Neuronal stem cell (in vitro differentiated cells): ENCODE data around the gene TLL1.

Experiments used
- DNase-seq: peaks from one replicate; pipeline ENCODE4 v3.0.0-alpha.2; 2013; ENCODE audit warnings: low spot score
- H2AFZ ChIP-seq: one replicate; pipeline ENCODE4 v1.6.1; 2013; ENCODE audit warnings: mild to moderate bottlenecking, low read length, inconsistent platforms
- H2AK5ac ChIP-seq: 2 replicates; pipeline ENCODE4 v1.6.1; 2013; ENCODE audit warnings: low read depth, mild to moderate bottlenecking, inconsistent platforms, low read length, moderate library complexity, mixed read lengths
- H2BK120ac ChIP-seq: 2 replicates; pipeline ENCODE4 v1.6.1; 2013; ENCODE audit warnings: low read depth, mild to moderate bottlenecking, inconsistent platforms, low read length, moderate library complexity, mixed read lengths
- H2BK12ac ChIP-seq: one replicate; pipeline ENCODE4 v1.6.1; 2013; ENCODE audit warnings: low read length, inconsistent platforms
- H2BK15ac ChIP-seq: 2 replicates; pipeline ENCODE4 v1.6.1; 2013; ENCODE audit warnings: mild to moderate bottlenecking, low read length, inconsistent platforms, mixed read lengths
- H2BK5ac ChIP-seq: one replicate; pipeline ENCODE4 v1.6.1; 2013; ENCODE audit warnings: inconsistent platforms, mild to moderate bottlenecking, low read length, moderate library complexity
- H3K14ac ChIP-seq: one replicate; pipeline ENCODE4 v1.6.1; 2013; ENCODE audit warnings: low read length, inconsistent platforms
- H3K18ac ChIP-seq: 2 replicates; pipeline ENCODE4 v1.6.1; 2013; ENCODE audit warnings: low read length, inconsistent platforms
- H3K23ac ChIP-seq: 2 replicates; pipeline ENCODE4 v1.6.1; 2013; ENCODE audit warnings: low read depth, mild to moderate bottlenecking, mixed read lengths, low read length, inconsistent platforms; ENCODE audit not compliant: poor library complexity
- H3K27ac ChIP-seq: replicated peaks from 3 replicates; pipeline ENCODE4 v1.5.1; 2013; ENCODE audit warnings: low read length, inconsistent platforms
- H3K27me3 ChIP-seq, 3 experiments: 2 replicates each; pipeline ENCODE4 v1.6.1; 2013; ENCODE audit warnings: low read length in 3 of 3, mild to moderate bottlenecking in 2 of 3, inconsistent platforms in 1 of 3, low read depth in 1 of 3, mixed read lengths in 1 of 3, moderate library complexity in 1 of 3; ENCODE audit not compliant: control insufficient read depth in 3 of 3, insufficient read depth in 3 of 3
- H3K36me3 ChIP-seq, 2 donors: replicated peaks in 1 of 2; 2 replicates each; pipeline ENCODE4 v1.6.1; 2013; ENCODE audit warnings: low read length in 2 of 2; ENCODE audit not compliant: control insufficient read depth in 2 of 2, insufficient read depth in 2 of 2
- H3K4ac ChIP-seq: 2 replicates; pipeline ENCODE4 v1.6.1; 2013; ENCODE audit warnings: inconsistent platforms, mild to moderate bottlenecking, low read length, moderate library complexity
- H3K4me1 ChIP-seq, 2 donors: 1 replicate in 1 of 2; 2 replicates in 1 of 2; pipeline ENCODE4 v1.6.1; 2013; ENCODE audit warnings: low read length in 2 of 2, low read depth in 1 of 2; ENCODE audit not compliant: control insufficient read depth in 2 of 2, insufficient read depth in 1 of 2
- H3K4me2 ChIP-seq: one replicate; pipeline ENCODE4 v1.6.1; 2013; ENCODE audit warnings: mild to moderate bottlenecking, low read length, inconsistent platforms; ENCODE audit not compliant: insufficient read depth, poor library complexity, severe bottlenecking
- H3K4me3 ChIP-seq, 2 donors: 2 replicates each; pipeline ENCODE4 v1.5.1; 2013; ENCODE audit warnings: low read length in 2 of 2, mild to moderate bottlenecking in 2 of 2, inconsistent platforms in 1 of 2, moderate library complexity in 1 of 2
- H3K79me1 ChIP-seq: one replicate; pipeline ENCODE4 v1.6.1; 2013; ENCODE audit warnings: low read depth, mild to moderate bottlenecking, inconsistent platforms, low read length, moderate library complexity
- H3K9ac ChIP-seq: one replicate; pipeline ENCODE4 v1.6.1; 2013; ENCODE audit warnings: mild to moderate bottlenecking, low read depth, low read length, inconsistent platforms; ENCODE audit not compliant: poor library complexity
- H3K9me3 ChIP-seq, 2 donors: replicated peaks in 1 of 2; 2 replicates each; pipeline versions ENCODE3 to v1.6.1; 2013; ENCODE audit warnings: low read length in 2 of 2, mild to moderate bottlenecking in 2 of 2, inconsistent platforms in 1 of 2, low read depth in 1 of 2, mixed read lengths in 1 of 2, moderate library complexity in 1 of 2; ENCODE audit not compliant: control insufficient read depth in 2 of 2, insufficient read depth in 1 of 2
- H4K8ac ChIP-seq: one replicate; pipeline ENCODE4 v1.6.1; 2013; ENCODE audit warnings: low read depth, mild to moderate bottlenecking, inconsistent platforms, low read length, moderate library complexity
- H4K91ac ChIP-seq: one replicate; pipeline ENCODE4 v1.6.1; 2013; ENCODE audit warnings: low read length, low read depth, mild to moderate bottlenecking, inconsistent platforms; ENCODE audit not compliant: poor library complexity
- WGBS, 2 donors: extraction: QIAGEN DNeasy Blood & Tissue Kit; methylation state at CpG; one replicate each; pipeline ENCODE4 v1.1.7; 2013; ENCODE audit warnings: missing lambda C conversion rate in 2 of 2, mixed read lengths in 1 of 2; ENCODE audit not compliant: insufficient read length in 2 of 2, insufficient replicate concordance in 1 of 2; ENCODE audit errors: extremely low coverage in 2 of 2; 5-methylcytosine and 5-hydroxymethylcytosine counted together

The TLL1 gene

GRCh38 chr4:166044871-166045270 lies 171.8 kb downstream of the TLL1 start:
- H3K36me3 ChIP-seq, result no peaks in the 10 kb centered on the region
- H3K18ac ChIP-seq, result no peak overlapping the region
- no peak overlapping the region for H2BK120ac ChIP-seq
- H4K91ac ChIP-seq, result no peak overlapping the region
- no peaks in the 10 kb centered on the region for H3K9me3 ChIP-seq
- H3K4me3 ChIP-seq, result no peak overlapping the region
- H4K8ac ChIP-seq, result no peak overlapping the region
- no peak overlapping the region for H2BK12ac ChIP-seq
- no peak overlapping the region for H2AK5ac ChIP-seq
- no peak overlapping the region for H2BK5ac ChIP-seq
- H3K79me1 ChIP-seq, result no peaks in the 10 kb centered on the region
- no peak overlapping the region for H2BK15ac ChIP-seq
- no peak overlapping the region for H3K4me2 ChIP-seq
- H3K14ac ChIP-seq, result no peak overlapping the region
- H2AFZ ChIP-seq, result no peak overlapping the region
- H3K23ac ChIP-seq, result no peak overlapping the region
- H3K27me3 ChIP-seq, result no peaks in the 10 kb centered on the region
- peaks cover 0 to 8% of the 10 kb centered on the region in 2 donors for H3K4me1 ChIP-seq
- no peak overlapping the region for H3K27ac ChIP-seq
- no peak overlapping the region for H3K4ac ChIP-seq
- DNase-seq, result no peak
- H3K9ac ChIP-seq, result no peak overlapping the region

GRCh38 chr4:166045457-166045856 lies 172.4 kb downstream of the TLL1 start:
- H4K8ac ChIP-seq, result no peak overlapping the region
- no peaks in the 10 kb centered on the region for H3K36me3 ChIP-seq
- WGBS, 2 donors, result no CpG with 5 or more reads among the region's 9 CpGs
- no peak for DNase-seq
- no peak overlapping the region for H3K4me2 ChIP-seq
- H2BK5ac ChIP-seq, result no peak overlapping the region
- no peak overlapping the region for H3K4ac ChIP-seq
- no peak overlapping the region for H3K18ac ChIP-seq
- no peak overlapping the region for H3K9ac ChIP-seq
- H3K79me1 ChIP-seq, result no peaks in the 10 kb centered on the region
- no peak overlapping the region for H2AFZ ChIP-seq
- no peaks in the 10 kb centered on the region for H3K27me3 ChIP-seq
- H2AK5ac ChIP-seq, result no peak overlapping the region
- H2BK120ac ChIP-seq, result no peak overlapping the region
- H3K4me3 ChIP-seq, result no peak overlapping the region
- H2BK12ac ChIP-seq, result no peak overlapping the region
- H3K23ac ChIP-seq, result no peak overlapping the region
- no peak overlapping the region for H3K14ac ChIP-seq
- H4K91ac ChIP-seq, result no peak overlapping the region
- H3K9me3 ChIP-seq, result no peaks in the 10 kb centered on the region
- peaks cover 0 to 8% of the 10 kb centered on the region in 2 donors for H3K4me1 ChIP-seq
- no peak overlapping the region for H3K27ac ChIP-seq
- no peak overlapping the region for H2BK15ac ChIP-seq

- Histone ChIP-seq H3K4me2 (no peak overlapping the region), H3K4me3 (no peak overlapping the region), H3K36me3 (no peaks in the 10 kb centered on the region), H4K91ac (no peak overlapping the region), H2BK12ac (no peak overlapping the region), H3K14ac (no peak overlapping the region), H3K9me3 (no peaks in the 10 kb centered on the region), H3K4ac (no peak overlapping the region), H2BK5ac (no peak overlapping the region), H3K4me1 (peaks cover 0 to 1% of the 10 kb centered on the region in 2 donors), H2AFZ (no peak overlapping the region), H3K23ac (no peak overlapping the region), H3K9ac (no peak overlapping the region), H3K79me1 (no peaks in the 10 kb centered on the region), H4K8ac (no peak overlapping the region), H2BK120ac (no peak overlapping the region), H2BK15ac (no peak overlapping the region), H2AK5ac (no peak overlapping the region), H3K27me3 (no peaks in the 10 kb centered on the region), H3K18ac (no peak overlapping the region), H3K27ac (no peak overlapping the region)
- no peak for DNase-seq
- WGBS, 2 donors, result no CpG with 5 or more reads among the region's 5 CpGs
Observed at GRCh38 chr4:166049036-166049435, 176.0 kb downstream of the TLL1 start.

- no peak overlapping the region for H3K27ac ChIP-seq
- H3K36me3 ChIP-seq, result no peaks in the 10 kb centered on the region
- no peak overlapping the region for H3K9ac ChIP-seq
- H3K18ac ChIP-seq, result no peak overlapping the region
- no peak for DNase-seq
- H2AK5ac ChIP-seq, result no peak overlapping the region
- H3K4me1 ChIP-seq, result no peaks in the 10 kb centered on the region
- no peak overlapping the region for H3K4me2 ChIP-seq
- H4K91ac ChIP-seq, result no peak overlapping the region
- H2BK15ac ChIP-seq, result no peak overlapping the region
- no peak overlapping the region for H3K4me3 ChIP-seq
- H3K14ac ChIP-seq, result no peak overlapping the region
- H3K23ac ChIP-seq, result no peak overlapping the region
- H2BK12ac ChIP-seq, result no peak overlapping the region
- H3K9me3 ChIP-seq, result no peaks in the 10 kb centered on the region
- H2AFZ ChIP-seq, result no peak overlapping the region
- H3K4ac ChIP-seq, result no peak overlapping the region
- no peaks in the 10 kb centered on the region for H3K27me3 ChIP-seq
- no peak overlapping the region for H2BK5ac ChIP-seq
- no peak overlapping the region for H4K8ac ChIP-seq
- H3K79me1 ChIP-seq, result no peaks in the 10 kb centered on the region
- H2BK120ac ChIP-seq, result no peak overlapping the region
Observed at GRCh38 chr4:166064721-166065120, 191.7 kb downstream of the TLL1 start.
